ENCODE measurements around the gene PI3. TPM values are rescaled to one million over a fixed set of nuclear protein-coding genes. Genes with fewer than 3 reads are reported as not detected.
A peak's percentile ranks its signal among the peaks of the same experiment; 100 is the strongest.
"Not testable (repeated sequence)": the region's sequence is repeated elsewhere in the genome, so short reads cannot be mapped to it uniquely, and the experiment has no call there.

The PI3 gene
- polyA plus RNA-seq (2014; cell fraction: cytosol; rRNA removed): not detected in 2 replicates
- polyA plus RNA-seq (2014; cell fraction: nucleus; rRNA removed): not detected in 2 replicates

- no peak for DNase-seq (ENCODE audit: low spot score)
These were observed at the start of gene PI3 for GRCh38 chr20:45174434-45175364. Gene PI3, plus strand, starts transcription at chr20:45174902. Its CDS starts 21 bp downstream, at chr20:45174923.

- DNase-seq (ENCODE audit: low spot score): no peak
These were observed 46.6 kb upstream of the PI3 start for GRCh38 chr20:45128099-45128498.

- no peak for DNase-seq (ENCODE audit: low spot score)
These were observed 37.8 kb upstream of the PI3 start for GRCh38 chr20:45136911-45137310.

- peak; percentile 27 for DNase-seq (ENCODE audit: low spot score)
These were observed 36.0 kb upstream of the PI3 start for GRCh38 chr20:45138561-45139300.

GRCh38 chr20:45139733-45140375 lies 34.8 kb upstream of the PI3 start:
- not testable (repeated sequence) for DNase-seq (ENCODE audit: low spot score)

GRCh38 chr20:45140836-45141235 lies 33.9 kb upstream of the PI3 start:
- no peak for DNase-seq (ENCODE audit: low spot score)

- no peak for DNase-seq (ENCODE audit: low spot score)
These were observed 25.6 kb upstream of the PI3 start for GRCh38 chr20:45149062-45149461.

GRCh38 chr20:45152405-45152804 lies 22.3 kb upstream of the PI3 start:
- no peak for DNase-seq (ENCODE audit: low spot score)

GRCh38 chr20:45153147-45153546 lies 21.6 kb upstream of the PI3 start:
- DNase-seq (ENCODE audit: low spot score): no peak

- no peak for DNase-seq (ENCODE audit: low spot score)
These were observed 20.9 kb upstream of the PI3 start for GRCh38 chr20:45153752-45154151.

- no peak for DNase-seq (ENCODE audit: low spot score)
These were observed 20.5 kb upstream of the PI3 start for GRCh38 chr20:45154183-45154582.

- not testable (repeated sequence) for DNase-seq (ENCODE audit: low spot score)
These were observed 19.9 kb upstream of the PI3 start for GRCh38 chr20:45154794-45155193.

GRCh38 chr20:45156713-45157112 lies 18.0 kb upstream of the PI3 start:
- no peak for DNase-seq (ENCODE audit: low spot score)

GRCh38 chr20:45157962-45158361 lies 16.7 kb upstream of the PI3 start:
- DNase-seq (ENCODE audit: low spot score): no peak

GRCh38 chr20:45163083-45163803 lies 11.5 kb upstream of the PI3 start:
- no peak for DNase-seq (ENCODE audit: low spot score)

GRCh38 chr20:45164906-45165305 lies 9.8 kb upstream of the PI3 start:
- no peak for DNase-seq (ENCODE audit: low spot score)

- DNase-seq (ENCODE audit: low spot score): no peak
These were observed 1.2 kb upstream of the PI3 start for GRCh38 chr20:45173522-45173921.

GRCh38 chr20:45176526-45177267 lies 2.0 kb downstream of the PI3 start:
- DNase-seq (ENCODE audit: low spot score): no peak

GRCh38 chr20:45179166-45179565 lies 4.5 kb downstream of the PI3 start:
- no peak for DNase-seq (ENCODE audit: low spot score)

GRCh38 chr20:45181639-45182038 lies 6.9 kb downstream of the PI3 start:
- no peak for DNase-seq (ENCODE audit: low spot score)

GRCh38 chr20:45183084-45183483 lies 8.4 kb downstream of the PI3 start:
- no peak for DNase-seq (ENCODE audit: low spot score)
